ENCODE measurements around the gene C8B.

Gene C8B

GRCh38 chr1:56934430-56935060, 31.3 kb downstream of the C8B start:
- no peak for TF ChIP-seq FOXM1 (IDR thresholded peaks at IDR 0.05; ENCODE audit: borderline replicate concordance, low read depth)
- no peak for TF ChIP-seq YY1 (IDR thresholded peaks at IDR 0.05; ENCODE audit: low read depth)
- no peak for TF ChIP-seq EP300 (IDR thresholded peaks at IDR 0.05; ENCODE audit: borderline replicate concordance)
- TF ChIP-seq RAD21 (IDR thresholded peaks at IDR 0.05; ENCODE audit: low read depth): no peak
- TF ChIP-seq USF1 (IDR thresholded peaks at IDR 0.05): no peak
- TF ChIP-seq TEAD4 (IDR thresholded peaks at IDR 0.05): no peak
- TF ChIP-seq CREB1 (IDR thresholded peaks at IDR 0.05; ENCODE audit: low read depth): no peak
- TF ChIP-seq NFIC (IDR thresholded peaks at IDR 0.05): no peak
- TF ChIP-seq TAF1 (IDR thresholded peaks at IDR 0.05; ENCODE audit: low read depth): no peak
- TF ChIP-seq EGR1 (IDR thresholded peaks at IDR 0.05): no peak
- TF ChIP-seq MAX (IDR thresholded peaks at IDR 0.05): no peak
- no peak for TF ChIP-seq CEBPB (IDR thresholded peaks at IDR 0.05)
- TF ChIP-seq ZBTB7A (IDR thresholded peaks at IDR 0.05; ENCODE audit: low read depth): no peak
- TF ChIP-seq TCF12 (IDR thresholded peaks at IDR 0.05; ENCODE audit: low read depth): no peak
- TF ChIP-seq REST (IDR thresholded peaks at IDR 0.05; ENCODE audit: low read depth): no peak

GRCh38 chr1:56933606-56934005, 32.2 kb downstream of the C8B start:
- TF ChIP-seq CEBPB (IDR thresholded peaks at IDR 0.05) (no peak), TCF12 (IDR thresholded peaks at IDR 0.05; ENCODE audit: low read depth) (no peak), TAF1 (IDR thresholded peaks at IDR 0.05; ENCODE audit: low read depth) (no peak), REST (IDR thresholded peaks at IDR 0.05; ENCODE audit: low read depth) (no peak), YY1 (IDR thresholded peaks at IDR 0.05; ENCODE audit: low read depth) (no peak), EP300 (IDR thresholded peaks at IDR 0.05; ENCODE audit: borderline replicate concordance) (no peak), RAD21 (IDR thresholded peaks at IDR 0.05; ENCODE audit: low read depth) (no peak), TEAD4 (IDR thresholded peaks at IDR 0.05) (no peak), FOXM1 (IDR thresholded peaks at IDR 0.05; ENCODE audit: borderline replicate concordance, low read depth) (no peak), CREB1 (IDR thresholded peaks at IDR 0.05; ENCODE audit: low read depth) (no peak)

- TF ChIP-seq TAF1 (IDR thresholded peaks at IDR 0.05; ENCODE audit: low read depth): no peak
- no peak for TF ChIP-seq TEAD4 (IDR thresholded peaks at IDR 0.05)
- no peak for TF ChIP-seq CEBPB (IDR thresholded peaks at IDR 0.05)
- no peak for TF ChIP-seq ZBTB7A (IDR thresholded peaks at IDR 0.05; ENCODE audit: low read depth)
- no peak for TF ChIP-seq NFIC (IDR thresholded peaks at IDR 0.05)
- TF ChIP-seq TCF12 (IDR thresholded peaks at IDR 0.05; ENCODE audit: low read depth): no peak
- TF ChIP-seq EGR1 (IDR thresholded peaks at IDR 0.05): no peak
- no peak for TF ChIP-seq CREB1 (IDR thresholded peaks at IDR 0.05; ENCODE audit: low read depth)
- TF ChIP-seq REST (IDR thresholded peaks at IDR 0.05; ENCODE audit: low read depth): no peak
- no peak for TF ChIP-seq FOXM1 (IDR thresholded peaks at IDR 0.05; ENCODE audit: borderline replicate concordance, low read depth)
Observed at GRCh38 chr1:56933161-56933560, 32.7 kb downstream of the C8B start.

- TF ChIP-seq TCF12 (IDR thresholded peaks at IDR 0.05; ENCODE audit: low read depth) (no peak), TEAD4 (IDR thresholded peaks at IDR 0.05) (no peak), RAD21 (IDR thresholded peaks at IDR 0.05; ENCODE audit: low read depth) (no peak), YY1 (IDR thresholded peaks at IDR 0.05; ENCODE audit: low read depth) (no peak), CEBPB (IDR thresholded peaks at IDR 0.05) (no peak), NFIC (IDR thresholded peaks at IDR 0.05) (no peak), MAX (IDR thresholded peaks at IDR 0.05) (no peak), USF1 (IDR thresholded peaks at IDR 0.05) (no peak)
Observed at GRCh38 chr1:56931686-56932085, 34.1 kb downstream of the C8B start.

Measured in Ishikawa (cell line).